Measurements from ENCODE around the gene PKDCC. TPM values are rescaled to one million over a fixed set of nuclear protein-coding genes. Genes with fewer than 3 reads are reported as not detected.
"Not testable (repeated sequence)": the region's sequence is repeated elsewhere in the genome, so short reads cannot be mapped to it uniquely, and the experiment has no call there.

PKDCC gene
- total RNA-seq, 3 donors from 2014 or later = 0.19 TPM; not detected in 2

DNA sequence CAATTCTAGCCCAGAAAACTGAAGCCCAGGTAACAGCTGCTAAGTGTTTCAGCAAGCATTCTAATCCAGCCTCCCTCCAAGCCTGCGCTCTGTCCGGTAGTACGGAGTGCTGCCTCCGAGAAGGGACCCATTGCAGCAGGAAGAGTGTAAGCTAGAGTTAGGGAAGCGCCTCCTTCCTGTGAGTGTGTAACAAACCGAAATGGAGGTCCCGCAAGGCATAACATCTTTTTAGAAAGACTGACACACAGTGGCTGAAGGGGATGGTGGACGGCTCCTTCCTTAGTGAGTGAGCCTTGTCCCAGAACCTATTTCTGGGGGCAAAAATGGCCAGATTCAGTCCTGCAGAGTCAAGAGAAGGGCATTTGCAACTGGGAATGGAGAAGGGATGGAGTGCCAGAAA, 12.2 kb downstream of the PKDCC start:
- no peaks in the 10 kb centered on the region for H3K9me3 Mint-ChIP-seq
- no peaks in the 10 kb centered on the region for H3K36me3 Mint-ChIP-seq (ENCODE audit: insufficient read depth)
- H3K4me3 Mint-ChIP-seq = no peak overlapping the region
- DNase-seq = no peak
- H3K27me3 Mint-ChIP-seq (ENCODE audit: low read depth) = peaks cover 9% of the 10 kb centered on the region
- no peak for ATAC-seq
- H3K4me1 Mint-ChIP-seq (ENCODE audit: low read depth) = no peaks in the 10 kb centered on the region

DNA sequence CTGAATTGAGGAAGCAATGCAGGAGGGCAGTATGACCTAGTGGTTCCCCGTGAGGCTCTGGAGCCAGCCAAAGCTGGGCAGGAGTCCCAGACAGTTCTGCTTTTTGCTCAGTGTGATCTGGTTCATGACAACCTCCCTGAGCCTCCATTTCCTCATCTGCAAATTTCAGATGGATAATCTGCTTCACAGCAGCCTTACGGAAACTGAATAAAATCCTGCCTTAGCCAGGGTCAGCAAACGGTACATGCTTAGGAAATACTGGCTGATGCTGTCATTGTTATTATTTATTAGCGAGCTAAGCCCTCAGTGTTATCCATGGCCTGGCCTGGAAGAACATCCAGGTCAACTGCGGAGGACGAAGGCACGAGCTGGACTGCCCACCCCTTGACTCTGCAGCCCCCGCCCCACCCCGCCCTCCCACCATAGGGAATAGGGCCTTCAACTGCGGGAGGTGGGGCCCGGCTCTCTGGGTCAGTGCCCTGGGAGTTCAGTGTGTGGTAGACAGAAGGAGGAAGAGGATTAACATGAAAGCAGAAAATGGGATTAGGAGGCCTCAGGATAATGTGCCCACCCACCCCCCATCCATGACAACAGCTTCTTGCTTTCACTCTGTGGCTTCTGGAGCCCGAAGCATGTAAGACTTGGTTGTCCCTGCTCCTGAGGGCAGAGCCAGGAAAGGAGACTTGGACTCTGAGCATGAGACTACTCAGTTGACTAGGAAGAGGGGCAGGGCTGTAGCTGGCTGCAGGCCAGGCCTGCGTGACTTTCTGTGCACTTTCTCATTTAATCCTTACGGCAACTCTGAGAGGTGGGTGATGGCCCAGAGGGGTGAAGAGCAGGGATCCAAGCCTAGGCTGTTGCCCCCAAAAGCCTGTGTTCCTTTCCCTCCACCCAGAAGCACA, 13.1 kb downstream of the PKDCC start:
- Mint-ChIP-seq H3K27me3 (ENCODE audit: low read depth) (peaks cover 7% of the 10 kb centered on the region), H3K36me3 (ENCODE audit: insufficient read depth) (no peaks in the 10 kb centered on the region), H3K4me1 (ENCODE audit: low read depth) (no peaks in the 10 kb centered on the region), H3K9me3 (no peaks in the 10 kb centered on the region), H3K4me3 (no peak overlapping the region)
- DNase-seq (no peak), ATAC-seq (no peak)

DNA sequence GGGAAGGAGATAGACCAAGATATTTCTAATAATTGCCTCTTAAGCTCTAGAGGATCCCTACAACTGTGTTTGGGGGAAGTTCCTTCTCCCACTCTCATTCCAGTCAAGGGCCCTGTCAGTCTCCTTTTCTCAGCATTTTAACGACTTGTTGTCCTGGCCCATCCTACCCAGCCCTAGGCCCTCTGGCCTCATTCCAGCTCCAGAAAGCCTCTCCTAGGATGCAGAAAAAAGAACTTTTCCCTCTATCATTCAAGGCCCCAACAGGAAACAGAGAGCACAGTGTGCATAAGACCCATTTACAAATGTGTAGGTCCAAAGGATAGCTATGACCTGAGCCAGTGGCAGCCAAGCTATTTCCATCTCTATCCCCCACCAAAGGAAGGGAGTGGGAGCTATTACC, 14.0 kb downstream of the PKDCC start:
- H3K4me1 Mint-ChIP-seq (ENCODE audit: low read depth) = no peaks in the 10 kb centered on the region
- no peaks in the 10 kb centered on the region for H3K9me3 Mint-ChIP-seq
- no peak for DNase-seq
- H3K36me3 Mint-ChIP-seq (ENCODE audit: insufficient read depth) = no peaks in the 10 kb centered on the region
- no peak overlapping the region for H3K4me3 Mint-ChIP-seq
- ATAC-seq = no peak
- peaks cover 7% of the 10 kb centered on the region for H3K27me3 Mint-ChIP-seq (ENCODE audit: low read depth)

DNA sequence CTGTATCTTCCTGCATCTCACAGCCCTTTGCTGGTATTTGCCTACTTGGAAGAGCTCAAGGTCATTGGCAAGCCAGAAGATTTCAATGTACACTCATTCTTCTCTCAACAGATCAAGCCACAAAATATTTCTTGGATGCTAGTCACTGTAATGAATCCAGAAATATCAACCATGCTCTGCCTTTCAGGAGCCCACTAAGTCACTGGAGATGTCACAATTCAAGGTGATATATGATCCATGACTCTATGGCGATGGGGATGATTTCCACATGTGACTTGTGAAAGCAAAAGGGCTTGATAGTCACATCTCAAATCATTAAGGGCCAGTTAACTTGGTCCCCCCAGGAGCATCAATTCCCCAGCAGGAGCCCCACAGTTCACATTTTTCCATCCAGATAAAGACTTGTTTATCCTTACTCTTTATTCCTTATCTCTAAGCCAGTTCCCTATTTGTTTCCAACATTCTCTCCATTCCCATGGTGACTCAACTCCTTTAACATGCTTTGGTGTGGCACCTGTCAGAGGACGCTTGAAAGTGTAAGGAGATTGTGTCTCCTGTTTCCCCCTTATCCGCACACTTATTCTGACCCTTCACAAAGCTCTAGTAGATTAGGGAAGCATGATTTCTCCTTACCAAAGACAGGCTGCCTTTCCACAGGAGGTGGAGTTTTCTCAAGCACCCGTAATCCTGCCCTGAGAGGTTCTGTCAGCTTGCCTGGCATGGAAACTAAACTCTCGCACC, 15.8 kb downstream of the PKDCC start:
- Mint-ChIP-seq H3K36me3 (ENCODE audit: insufficient read depth) (no peaks in the 10 kb centered on the region), H3K27me3 (ENCODE audit: low read depth) (peaks cover 9% of the 10 kb centered on the region), H3K4me1 (ENCODE audit: low read depth) (no peaks in the 10 kb centered on the region), H3K9me3 (no peaks in the 10 kb centered on the region), H3K4me3 (no peak overlapping the region)
- DNase-seq = no peak
- ATAC-seq = no peak

DNA sequence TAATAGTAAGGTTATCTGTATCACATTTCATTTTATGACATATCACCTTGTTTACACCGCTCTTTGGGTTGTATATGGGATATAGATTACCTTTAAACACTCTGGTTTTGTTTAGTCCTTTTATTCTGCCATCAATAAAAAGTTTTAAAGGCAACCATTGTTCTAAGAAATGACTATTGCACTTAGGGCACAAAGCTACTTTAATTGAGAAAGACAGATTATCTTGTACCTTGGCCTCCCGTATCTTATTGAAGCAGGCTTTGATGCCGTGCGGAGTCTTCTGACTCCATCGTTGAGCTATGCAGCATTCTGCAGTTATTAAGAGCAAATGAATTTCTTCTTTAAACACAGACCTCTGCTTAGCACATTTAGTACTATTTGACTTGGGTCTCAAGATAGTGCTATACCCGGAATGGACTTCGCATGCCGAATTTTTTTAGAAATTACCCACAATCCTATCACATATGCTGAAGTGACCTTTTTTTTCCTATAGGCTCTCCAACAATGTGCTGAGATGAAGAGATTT, 16.7 kb downstream of the PKDCC start:
- no peak for DNase-seq
- Mint-ChIP-seq H3K4me1 (ENCODE audit: low read depth) (no peaks in the 10 kb centered on the region), H3K27me3 (ENCODE audit: low read depth) (peaks cover 16% of the 10 kb centered on the region), H3K36me3 (ENCODE audit: insufficient read depth) (no peaks in the 10 kb centered on the region), H3K4me3 (no peak overlapping the region), H3K9me3 (no peaks in the 10 kb centered on the region)
- ATAC-seq = no peak

DNA sequence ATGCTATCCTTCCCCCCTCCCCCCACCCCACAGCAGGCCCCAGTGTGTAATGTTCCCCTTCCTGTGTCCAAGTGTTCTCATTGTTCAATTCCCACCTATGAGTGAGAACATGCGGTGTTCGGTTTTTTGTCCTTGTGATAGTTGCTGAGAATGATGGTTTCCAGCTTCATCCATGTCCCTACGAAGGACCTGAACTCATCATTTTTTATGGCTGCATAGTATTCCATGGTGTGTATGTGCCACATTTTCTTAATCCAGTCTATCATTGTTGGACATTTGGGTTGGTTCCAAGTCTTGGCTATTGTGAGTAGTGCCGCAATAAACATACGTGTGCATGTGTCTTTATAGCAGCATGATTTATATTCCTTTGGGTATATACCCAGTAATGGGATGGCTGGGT, 17.9 kb downstream of the PKDCC start:
- H3K27me3 Mint-ChIP-seq (ENCODE audit: low read depth) = peaks cover 25% of the 10 kb centered on the region
- not testable (repeated sequence) for H3K36me3 Mint-ChIP-seq (ENCODE audit: insufficient read depth); H3K4me1 Mint-ChIP-seq (ENCODE audit: low read depth); H3K9me3 Mint-ChIP-seq; DNase-seq; ATAC-seq; H3K4me3 Mint-ChIP-seq

DNA sequence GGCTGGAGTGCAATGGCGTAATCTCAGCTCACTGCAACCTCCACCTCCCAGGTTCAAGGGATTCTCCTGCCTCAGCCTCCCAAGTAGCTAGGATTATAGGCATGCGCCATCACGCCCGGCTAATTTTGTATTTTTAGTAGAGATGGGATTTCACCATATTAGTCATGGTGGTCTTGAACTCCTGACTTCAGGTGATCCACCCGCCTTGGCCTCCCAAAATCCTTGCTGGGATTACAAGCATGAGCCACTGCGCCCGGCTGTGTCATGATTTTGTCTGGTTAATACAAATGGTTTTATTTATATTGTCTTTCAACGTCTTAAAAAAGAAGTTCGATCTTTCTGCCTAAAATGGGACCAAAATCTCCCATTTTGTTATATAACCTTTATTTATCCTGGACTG, 19.2 kb downstream of the PKDCC start:
- not testable (repeated sequence) for H3K36me3 Mint-ChIP-seq (ENCODE audit: insufficient read depth); DNase-seq; H3K4me1 Mint-ChIP-seq (ENCODE audit: low read depth); H3K9me3 Mint-ChIP-seq; ATAC-seq; H3K4me3 Mint-ChIP-seq
- H3K27me3 Mint-ChIP-seq (ENCODE audit: low read depth) = peaks cover 25% of the 10 kb centered on the region

DNA sequence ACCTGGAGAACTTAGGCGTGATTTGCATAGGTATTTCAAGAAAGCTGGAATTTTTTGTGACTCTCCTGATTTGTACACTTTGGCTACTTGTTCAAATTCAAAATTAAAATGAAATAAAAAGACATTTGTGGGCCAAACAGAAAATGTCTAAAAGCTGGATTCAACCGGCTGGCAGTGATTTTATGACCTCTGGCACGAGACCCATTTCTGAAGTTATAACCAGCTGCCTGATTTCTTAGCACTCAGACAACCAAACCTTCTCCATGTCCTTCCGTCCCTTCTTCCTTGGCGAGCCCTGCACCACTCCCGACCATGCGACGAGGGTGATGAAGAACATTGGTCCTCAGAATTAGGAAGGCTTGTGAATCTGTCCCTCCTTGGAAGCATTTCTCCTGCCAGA, 19.7 kb downstream of the PKDCC start:
- Mint-ChIP-seq H3K27me3 (ENCODE audit: low read depth) (peaks cover 28% of the 10 kb centered on the region), H3K4me3 (no peak overlapping the region)

DNA sequence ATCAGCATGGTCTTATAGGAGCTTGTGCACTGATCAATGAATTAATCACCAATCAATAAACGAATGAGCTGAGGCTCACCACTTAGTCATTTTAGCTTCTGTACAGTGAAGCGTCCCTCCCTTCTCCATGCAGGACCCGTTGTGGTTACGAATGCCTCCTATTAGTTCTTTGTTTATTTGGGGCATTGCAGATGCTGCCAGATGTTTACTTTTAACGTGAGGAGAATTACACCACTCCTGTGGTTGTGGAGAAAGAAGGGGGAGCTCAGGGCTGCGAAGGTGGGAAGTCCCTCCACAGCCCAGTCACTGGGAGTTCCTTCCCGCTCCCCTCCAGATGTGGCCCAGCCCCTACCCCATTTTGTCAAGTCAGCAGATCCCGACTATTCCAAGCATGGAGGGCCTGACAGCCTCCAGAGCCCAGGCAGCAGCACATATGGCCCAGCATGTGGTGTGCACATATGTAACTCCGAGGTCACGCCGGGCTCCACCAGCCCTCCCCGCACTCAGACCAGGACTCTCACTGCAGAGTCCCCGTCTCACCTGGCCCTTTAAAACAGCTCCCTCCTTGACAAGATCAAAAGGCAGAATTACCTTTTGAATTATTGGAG, 20.9 kb downstream of the PKDCC start:
- Mint-ChIP-seq H3K9me3 (no peaks in the 10 kb centered on the region), H3K4me1 (ENCODE audit: low read depth) (no peaks in the 10 kb centered on the region), H3K27me3 (ENCODE audit: low read depth) (peaks cover 29% of the 10 kb centered on the region), H3K4me3 (no peak overlapping the region), H3K36me3 (ENCODE audit: insufficient read depth) (no peaks in the 10 kb centered on the region)
- no peak for DNase-seq
- no peak for ATAC-seq

More for the DNA sequence above, 19.7 kb downstream of the PKDCC start:
- no peaks in the 10 kb centered on the region for H3K36me3 Mint-ChIP-seq (ENCODE audit: insufficient read depth)
- no peaks in the 10 kb centered on the region for H3K4me1 Mint-ChIP-seq (ENCODE audit: low read depth)
- ATAC-seq (no peak), DNase-seq (no peak)
- H3K9me3 Mint-ChIP-seq = no peaks in the 10 kb centered on the region

DNA sequence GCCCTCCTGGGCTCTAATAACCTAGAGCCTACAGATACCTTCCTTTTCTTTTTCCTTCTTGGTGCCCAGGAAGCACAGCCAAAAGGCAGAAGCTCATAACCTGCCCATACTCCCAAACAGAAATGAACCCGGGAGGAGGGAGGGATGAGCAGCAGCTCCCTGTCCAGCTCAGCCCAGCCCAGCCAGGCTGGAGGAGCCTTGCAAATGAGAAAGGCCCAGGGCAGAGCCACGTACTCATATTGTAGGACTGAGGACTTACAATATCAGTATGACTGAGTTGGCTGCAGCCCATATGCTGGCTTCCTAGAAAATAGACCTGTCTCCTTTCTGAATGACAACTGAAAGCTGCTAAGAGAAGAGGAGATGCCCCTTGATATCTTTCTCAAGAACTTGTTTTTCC, 21.7 kb downstream of the PKDCC start:
- H3K36me3 Mint-ChIP-seq (ENCODE audit: insufficient read depth) = no peaks in the 10 kb centered on the region
- no peaks in the 10 kb centered on the region for H3K9me3 Mint-ChIP-seq
- H3K4me1 Mint-ChIP-seq (ENCODE audit: low read depth) = no peaks in the 10 kb centered on the region
- peaks cover 29% of the 10 kb centered on the region for H3K27me3 Mint-ChIP-seq (ENCODE audit: low read depth)
- DNase-seq = no peak
- no peak overlapping the region for H3K4me3 Mint-ChIP-seq
- ATAC-seq = no peak

DNA sequence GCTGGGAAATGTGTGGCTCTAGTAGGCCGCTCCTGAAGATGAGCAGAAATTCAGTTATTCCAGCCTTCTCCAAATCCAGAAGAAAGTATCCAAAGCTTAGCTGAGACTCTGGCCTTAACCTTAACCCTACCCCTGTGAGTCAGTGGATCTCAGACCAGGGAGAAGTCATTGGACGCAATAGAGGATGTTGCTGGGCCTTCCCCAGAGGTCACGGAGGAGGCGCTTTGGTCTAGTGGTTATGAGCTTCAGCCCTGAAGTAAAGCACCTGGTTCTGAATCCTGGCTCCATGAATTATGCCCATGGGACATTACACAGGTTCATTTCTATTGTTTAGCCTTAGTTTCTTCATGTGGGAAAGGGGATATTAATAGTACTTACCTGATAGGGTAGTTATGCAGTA, 24.0 kb downstream of the PKDCC start:
- ATAC-seq = no peak
- Mint-ChIP-seq H3K4me3 (no peak overlapping the region), H3K4me1 (ENCODE audit: low read depth) (no peaks in the 10 kb centered on the region), H3K36me3 (ENCODE audit: insufficient read depth) (no peaks in the 10 kb centered on the region), H3K27me3 (ENCODE audit: low read depth) (peaks cover 31% of the 10 kb centered on the region), H3K9me3 (no peaks in the 10 kb centered on the region)
- no peak for DNase-seq

DNA sequence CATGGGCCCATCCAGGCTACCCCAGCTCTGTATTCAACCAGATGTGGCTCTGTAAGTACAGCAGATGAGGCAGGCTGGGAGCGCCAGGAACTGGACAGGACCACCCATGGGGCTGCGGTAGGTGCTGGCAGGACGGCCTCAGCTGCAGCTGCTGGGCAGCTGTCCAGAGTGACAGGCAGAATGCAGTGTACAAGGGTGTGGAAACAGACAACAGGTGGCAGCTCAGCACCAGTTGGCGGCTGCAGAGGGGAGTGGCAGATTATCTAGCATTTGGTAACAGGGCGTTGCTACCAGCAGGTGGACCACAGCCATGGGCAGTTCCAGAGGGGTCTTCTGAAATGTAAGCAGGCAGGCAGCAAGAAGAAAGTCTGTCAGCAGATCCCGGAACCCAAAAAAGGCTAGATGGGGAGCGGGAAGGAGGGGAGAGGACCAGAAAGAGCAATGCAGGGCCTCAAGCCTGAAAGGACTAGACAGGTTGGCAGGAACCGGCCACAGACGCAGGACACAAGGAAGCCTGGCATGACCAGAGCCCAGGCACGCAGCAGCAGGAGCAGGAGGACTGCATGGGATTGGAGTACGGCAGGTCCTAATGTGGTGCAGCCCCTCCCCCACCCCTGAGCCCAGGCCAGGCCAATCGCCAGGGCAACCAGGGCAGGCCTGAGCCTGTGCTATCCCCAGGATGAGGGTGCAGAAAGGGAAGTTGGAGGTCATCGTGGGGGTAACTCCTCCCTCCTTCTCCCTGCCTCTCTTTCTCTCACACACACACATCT, 24.7 kb downstream of the PKDCC start:
- Mint-ChIP-seq H3K36me3 (ENCODE audit: insufficient read depth) (no peaks in the 10 kb centered on the region), H3K4me3 (no peak overlapping the region), H3K4me1 (ENCODE audit: low read depth) (no peaks in the 10 kb centered on the region), H3K9me3 (no peaks in the 10 kb centered on the region), H3K27me3 (ENCODE audit: low read depth) (peaks cover 36% of the 10 kb centered on the region)
- ATAC-seq (no peak), DNase-seq (no peak)

DNA sequence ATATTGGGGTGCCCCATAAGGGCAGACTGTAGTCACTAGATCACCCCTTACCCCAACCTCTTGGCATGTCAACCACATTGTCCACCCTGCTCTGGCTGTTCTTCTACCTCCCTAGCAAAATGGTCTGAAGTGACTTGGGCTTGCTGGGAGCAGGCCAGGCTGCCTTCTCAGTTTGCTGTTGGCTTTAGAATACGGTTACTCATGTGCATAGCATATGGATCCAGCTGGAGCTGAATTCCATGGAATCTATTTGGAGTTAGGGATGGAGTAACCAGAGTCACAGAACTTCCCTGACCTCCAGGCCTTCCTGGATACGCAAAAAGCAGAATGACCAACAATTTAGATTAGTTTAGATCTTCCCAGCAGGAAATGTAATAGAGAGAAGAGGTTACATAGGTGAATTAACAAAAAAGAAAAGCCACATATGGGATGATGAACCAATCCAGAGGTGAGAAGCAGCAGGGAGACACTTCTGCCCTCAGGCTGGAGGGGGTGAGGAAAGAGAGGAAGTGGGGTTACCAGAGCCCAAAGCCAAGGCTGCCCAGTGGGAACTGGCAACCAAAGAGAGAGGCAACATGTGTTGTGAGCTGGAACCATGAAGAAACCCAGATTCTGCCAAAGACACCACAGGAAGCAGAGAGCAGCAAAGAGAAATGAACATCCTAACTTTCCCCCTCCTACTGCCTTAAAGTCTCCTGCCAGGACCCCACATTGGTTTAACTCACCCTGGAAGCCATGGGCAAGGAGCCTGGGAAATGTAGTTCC, 26.1 kb downstream of the PKDCC start:
- H3K9me3 Mint-ChIP-seq = no peaks in the 10 kb centered on the region
- H3K4me1 Mint-ChIP-seq (ENCODE audit: low read depth) = no peaks in the 10 kb centered on the region
- H3K36me3 Mint-ChIP-seq (ENCODE audit: insufficient read depth) = no peaks in the 10 kb centered on the region
- ATAC-seq (no peak), DNase-seq (no peak)
- no peak overlapping the region for H3K4me3 Mint-ChIP-seq
- peaks cover 28% of the 10 kb centered on the region for H3K27me3 Mint-ChIP-seq (ENCODE audit: low read depth)

Data from activated T-cell treated with anti-CD3 and anti-CD28 coated beads, Interleukin-2, amount 50 U/mL, for 4 hours (primary cell).